PFSK-1 (cell line): Measurements from ENCODE around the gene KIAA1328.

Experiments
- FOXP2 ChIP-seq: optimal IDR thresholded peaks from 2 replicates; pipeline ENCODE3; 2011; ENCODE audit warnings: borderline replicate concordance, control low read depth, inconsistent platforms; ENCODE audit not compliant: insufficient read depth; ENCODE audit errors: extremely low read length, extremely low read depth
- POLR2AphosphoS5 ChIP-seq: IDR thresholded peaks from 2 replicates; pipeline ENCODE4 v1.6.1; 2012; ENCODE audit warnings: low read depth, mild to moderate bottlenecking, control low read depth, low read length, moderate library complexity
- REST ChIP-seq, 2 experiments: IDR thresholded peaks; 2 replicates each; pipeline versions ENCODE4 v1.6.1 to v1.8.0; 2011 to 2012; ENCODE audit warnings: low read depth in 2 of 2, low read length in 2 of 2, control low read depth in 1 of 2, inconsistent platforms in 1 of 2, mild to moderate bottlenecking in 1 of 2, moderate library complexity in 1 of 2; ENCODE audit not compliant: insufficient read depth in 1 of 2
- SIN3A ChIP-seq: IDR thresholded peaks from 2 replicates; pipeline ENCODE4 v1.6.1; 2012; ENCODE audit warnings: mild to moderate bottlenecking, low read length, moderate library complexity, borderline replicate concordance; ENCODE audit not compliant: insufficient read depth
- TAF1 ChIP-seq: IDR thresholded peaks from 2 replicates; pipeline ENCODE4 v1.6.1; 2012; ENCODE audit warnings: low read length, control low read depth, borderline replicate concordance; ENCODE audit not compliant: insufficient read depth

- TF ChIP-seq POLR2AphosphoS5 (no peak), REST (IDR thresholded peaks at IDR 0.05; ENCODE audit: insufficient read depth in 1 of 2, low read depth in 2 of 2, low read length in 2 of 2) (no peak), SIN3A (no peak), TAF1 (no peak), FOXP2 (no peak)
Measured at GRCh38 chr18:36813824-36814223, 15.1 kb upstream of the KIAA1328 start.
